Ascending aorta (tissue), 2 donors: Measurements from ENCODE around the gene OGFOD3. TPM values are rescaled to one million over a fixed set of nuclear protein-coding genes. Genes with fewer than 3 reads are reported as not detected.
"Not testable (repeated sequence)": the region's sequence is repeated elsewhere in the genome, so short reads cannot be mapped to it uniquely, and the experiment has no call there.

ENCODE experiments used
- DNase-seq, 2 donors: peaks; one replicate each; pipeline ENCODE4 v3.0.0-alpha.2; 2019; ENCODE audit warnings: low spot score in 2 of 2
- H3K27ac ChIP-seq, 2 donors: fragments of 200-600 bp; sonication (generic); one replicate each; pipeline ENCODE4 v1.5.1; 2016 to 2017; ENCODE audit warnings: mild to moderate bottlenecking in 1 of 2
- H3K27me3 ChIP-seq: fragments of 200-600 bp; sonication (generic); one replicate; pipeline ENCODE4 v1.5.1; 2017
- H3K36me3 ChIP-seq, 2 donors: fragments of 200-600 bp; sonication (generic); one replicate each; pipeline ENCODE4 v1.5.1; 2016
- H3K4me1 ChIP-seq, 2 donors: fragments of 200-600 bp; sonication (generic); one replicate each; pipeline ENCODE4 v1.5.1; 2016 to 2017; ENCODE audit warnings: mild to moderate bottlenecking in 1 of 2
- H3K4me3 ChIP-seq, 2 donors: fragments of 200-600 bp; sonication (generic); one replicate each; pipeline ENCODE4 v1.5.1; 2016 to 2017; ENCODE audit warnings: mild to moderate bottlenecking in 1 of 2
- H3K9me3 ChIP-seq, 2 donors: fragments of 200-600 bp; sonication (generic); one replicate each; pipeline ENCODE4 v1.5.1; 2016
- intact Hi-C: fragments of 100-400 bp; cut with DNase I; formaldehyde crosslinking; loops from one replicate; pipeline ENCODE4 v1.15.1; 2023
- total RNA-seq: library from RNA; depleted of rRNA; stranded (reverse); fragments of >200 nt; gene quantifications from one replicate; pipeline ENCODE4 v1.1.0, GENCODE V29; 2016
- TF ChIP-seq, protein P1 (sequence below), 3 experiments: fragments of 200-600 bp in 2 of 3; fragments of 450-650 bp in 1 of 3; sonication (generic) in 2 of 3; IDR thresholded peaks; one replicate each; pipeline ENCODE4 v1.5.1; 2016 to 2019; ENCODE audit warnings: antibody characterized with exemption in 3 of 3, mild to moderate bottlenecking in 1 of 3, moderate library complexity in 1 of 3

OGFOD3 gene
- total RNA-seq, 1 donor from 2014 or later: 36.6 TPM

GRCh38 chr17:82383411-82383810 lies 35.0 kb downstream of the OGFOD3 start:
- peaks cover 18% of the 10 kb centered on the region in 2 donors for H3K4me1 ChIP-seq

DNA sequence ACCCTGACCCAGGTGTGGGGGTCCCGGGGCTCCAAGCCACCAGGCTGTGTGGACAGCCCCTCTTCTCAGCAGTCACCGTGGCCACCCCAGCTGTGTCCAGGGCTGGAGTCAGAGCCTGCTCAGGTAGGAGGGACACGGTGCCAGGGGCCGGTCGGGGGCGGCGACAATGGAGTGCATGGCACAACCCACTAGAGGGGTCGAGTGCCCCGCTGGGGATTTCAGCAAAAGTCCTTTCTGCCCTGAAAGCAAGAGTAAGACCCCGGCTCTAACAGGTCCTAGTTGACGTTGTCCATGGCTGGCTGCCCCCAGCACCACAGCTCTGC lies 35.5 kb downstream of the OGFOD3 start:
- Histone ChIP-seq H3K27ac (no peak overlapping the region), H3K4me3 (no peak overlapping the region), H3K9me3 (no peaks in the 10 kb centered on the region), H3K36me3 (no peaks in the 10 kb centered on the region), H3K27me3 (peaks cover 5% of the 10 kb centered on the region), H3K4me1 (peaks cover 18% of the 10 kb centered on the region in 2 donors)
- intact Hi-C loops: no loop called here
- TF ChIP-seq, protein P1, sequence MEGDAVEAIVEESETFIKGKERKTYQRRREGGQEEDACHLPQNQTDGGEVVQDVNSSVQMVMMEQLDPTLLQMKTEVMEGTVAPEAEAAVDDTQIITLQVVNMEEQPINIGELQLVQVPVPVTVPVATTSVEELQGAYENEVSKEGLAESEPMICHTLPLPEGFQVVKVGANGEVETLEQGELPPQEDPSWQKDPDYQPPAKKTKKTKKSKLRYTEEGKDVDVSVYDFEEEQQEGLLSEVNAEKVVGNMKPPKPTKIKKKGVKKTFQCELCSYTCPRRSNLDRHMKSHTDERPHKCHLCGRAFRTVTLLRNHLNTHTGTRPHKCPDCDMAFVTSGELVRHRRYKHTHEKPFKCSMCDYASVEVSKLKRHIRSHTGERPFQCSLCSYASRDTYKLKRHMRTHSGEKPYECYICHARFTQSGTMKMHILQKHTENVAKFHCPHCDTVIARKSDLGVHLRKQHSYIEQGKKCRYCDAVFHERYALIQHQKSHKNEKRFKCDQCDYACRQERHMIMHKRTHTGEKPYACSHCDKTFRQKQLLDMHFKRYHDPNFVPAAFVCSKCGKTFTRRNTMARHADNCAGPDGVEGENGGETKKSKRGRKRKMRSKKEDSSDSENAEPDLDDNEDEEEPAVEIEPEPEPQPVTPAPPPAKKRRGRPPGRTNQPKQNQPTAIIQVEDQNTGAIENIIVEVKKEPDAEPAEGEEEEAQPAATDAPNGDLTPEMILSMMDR (IDR thresholded peaks at IDR 0.05): no peak
- DNase-seq: no peak

More at GRCh38 chr17:82383411-82383810, 35.0 kb downstream of the OGFOD3 start:
- intact Hi-C loops: no loop called here
- TF ChIP-seq, protein P1 (IDR thresholded peaks at IDR 0.05): no peak
- H3K27ac ChIP-seq: no peak overlapping the region
- no peaks in the 10 kb centered on the region for H3K9me3 ChIP-seq
- peaks cover 5% of the 10 kb centered on the region for H3K27me3 ChIP-seq
- no peak overlapping the region for H3K4me3 ChIP-seq
- no peaks in the 10 kb centered on the region for H3K36me3 ChIP-seq
- DNase-seq: no peak

DNA sequence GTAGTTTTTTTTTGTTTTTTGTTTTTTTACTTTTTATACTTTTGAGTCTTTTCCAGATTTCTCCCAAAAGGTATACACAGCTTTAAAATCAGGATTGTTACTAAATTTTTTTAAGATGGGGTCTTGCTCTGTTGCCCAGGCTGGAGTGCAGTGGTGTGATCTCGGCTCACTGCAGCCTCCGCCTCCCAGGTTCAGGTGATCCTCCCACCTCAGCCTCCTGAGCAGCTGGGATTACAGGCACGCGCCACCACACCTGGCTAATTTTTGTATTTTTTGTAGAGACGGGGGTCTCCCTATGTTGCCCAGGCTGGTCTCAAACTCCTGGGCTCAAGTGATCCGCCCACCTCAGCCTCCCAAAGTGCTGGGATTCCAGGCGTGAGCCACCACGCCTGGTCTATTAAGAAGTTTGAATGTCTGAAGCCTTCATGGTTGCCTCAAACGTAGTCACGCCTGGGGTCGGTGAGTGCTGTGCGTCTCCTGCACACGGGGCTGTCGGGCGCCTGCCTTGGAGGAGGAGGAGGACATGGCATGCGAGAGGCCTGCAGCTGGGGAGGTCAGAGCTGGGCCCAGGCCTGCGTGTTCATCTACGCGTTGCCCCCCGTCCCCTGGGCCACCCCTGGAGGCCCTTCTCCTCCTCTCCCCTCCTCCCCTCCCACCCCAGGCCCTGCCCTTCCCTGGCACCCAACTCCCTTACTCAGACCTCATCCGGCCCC lies 36.0 kb downstream of the OGFOD3 start:
- H3K36me3 ChIP-seq, H3K4me3 ChIP-seq, H3K27ac ChIP-seq, intact Hi-C loops, H3K9me3 ChIP-seq, DNase-seq, H3K27me3 ChIP-seq: not testable (repeated sequence)
- peaks cover 18% of the 10 kb centered on the region in 2 donors for H3K4me1 ChIP-seq

- peaks cover 18% of the 10 kb centered on the region in 2 donors for H3K4me1 ChIP-seq
- DNase-seq, H3K27me3 ChIP-seq, intact Hi-C loops, H3K27ac ChIP-seq, H3K4me3 ChIP-seq, H3K9me3 ChIP-seq, H3K36me3 ChIP-seq: not testable (repeated sequence)
Measured at GRCh38 chr17:82381703-82382009, 36.7 kb downstream of the OGFOD3 start.

- Histone ChIP-seq H3K4me3 (peak overlapping the region in 1 of 2 donors; percentile 7), H3K36me3 (no peaks in the 10 kb centered on the region), H3K9me3 (no peaks in the 10 kb centered on the region), H3K27me3 (peaks cover 5% of the 10 kb centered on the region), H3K4me1 (peaks cover 15% of the 10 kb centered on the region in 2 donors), H3K27ac (no peak overlapping the region)
- DNase-seq: no peak
- intact Hi-C loops: no loop called here
- TF ChIP-seq, protein P1 (IDR thresholded peaks at IDR 0.05): no peak
Measured at GRCh38 chr17:82380860-82381702, 37.3 kb downstream of the OGFOD3 start.

DNA sequence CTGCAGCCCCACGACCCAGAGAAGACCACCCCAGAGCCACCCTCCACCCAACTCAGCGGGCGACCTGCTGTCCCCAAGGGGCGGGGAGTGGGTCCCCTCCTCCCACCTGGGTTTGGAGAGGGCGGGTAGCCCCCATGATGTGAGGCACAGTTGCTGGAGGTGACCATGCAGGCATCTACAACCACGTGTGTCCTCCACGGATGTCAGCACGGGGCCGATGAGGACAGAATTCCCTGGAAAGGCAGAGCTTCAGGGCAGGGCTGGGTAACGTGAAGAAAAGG lies 39.7 kb downstream of the OGFOD3 start:
- no peaks in the 10 kb centered on the region for H3K9me3 ChIP-seq
- no peak overlapping the region for H3K4me3 ChIP-seq
- H3K36me3 ChIP-seq: no peaks in the 10 kb centered on the region
- intact Hi-C loops: no loop called here
- no peak for DNase-seq
- peaks cover 11% of the 10 kb centered on the region for H3K27me3 ChIP-seq
- no peak overlapping the region for H3K27ac ChIP-seq
- no peaks in the 10 kb centered on the region for H3K4me1 ChIP-seq
- TF ChIP-seq, protein P1 (IDR thresholded peaks at IDR 0.05): no peak
